Measurements from ENCODE around the gene SHLD1.
"Not testable (repeated sequence)": the region's sequence is repeated elsewhere in the genome, so short reads cannot be mapped to it uniquely, and the experiment has no call there.

SHLD1 gene

GRCh38 chr20:5735845-5736510 lies 14.2 kb upstream of the SHLD1 start:
- no peak overlapping the region for H2BK120ac ChIP-seq (ENCODE audit: low read depth, low read length)
- no peak overlapping the region for H4K91ac ChIP-seq (ENCODE audit: low read depth, low read length, poor library complexity)
- H3K4me3 ChIP-seq (ENCODE audit: low read length in 2 of 2), result no peak overlapping the region
- H3K4me2 ChIP-seq (ENCODE audit: insufficient read depth, low read length, poor library complexity, severe bottlenecking), result no peak overlapping the region
- H3K14ac ChIP-seq (ENCODE audit: low read length), result no peak overlapping the region
- H3K23ac ChIP-seq (ENCODE audit: low read depth, low read length, poor library complexity), result no peak overlapping the region
- no peaks in the 10 kb centered on the region for H3K79me1 ChIP-seq (ENCODE audit: low read depth, low read length)
- WGBS, 2 donors (ENCODE audit: extremely low coverage in 2 of 2, insufficient read length in 2 of 2, insufficient replicate concordance in 1 of 2), result no CpG with 5 or more reads among the region's 3 CpGs
- no peak overlapping the region for H2BK15ac ChIP-seq (ENCODE audit: low read length)
- H4K8ac ChIP-seq (ENCODE audit: low read depth, low read length), result no peak overlapping the region
- no peak overlapping the region for H2AFZ ChIP-seq (ENCODE audit: low read length)
- no peaks in the 10 kb centered on the region for H3K36me3 ChIP-seq (replicated peaks in 1 of 2; ENCODE audit: control insufficient read depth in 2 of 2, insufficient read depth in 2 of 2, low read length in 2 of 2)
- H3K9ac ChIP-seq (ENCODE audit: low read depth, low read length, poor library complexity), result no peak overlapping the region
- H2BK5ac ChIP-seq (ENCODE audit: low read length), result no peak overlapping the region
- H3K18ac ChIP-seq (ENCODE audit: low read length), result no peak overlapping the region
- DNase-seq (ENCODE audit: low spot score), result no peak
- H3K27ac ChIP-seq (replicated peaks; ENCODE audit: low read length), result peak overlapping the region; percentile 27
- no peak overlapping the region for H2BK12ac ChIP-seq (ENCODE audit: low read length)
- H3K4me1 ChIP-seq (ENCODE audit: control insufficient read depth in 2 of 2, insufficient read depth in 1 of 2, low read depth in 1 of 2, low read length in 2 of 2), result peaks cover 0 to 17% of the 10 kb centered on the region in 2 donors
- H3K9me3 ChIP-seq (replicated peaks in 1 of 2; ENCODE audit: control insufficient read depth in 2 of 2, insufficient read depth in 1 of 2, low read depth in 1 of 2, low read length in 2 of 2), result no peaks in the 10 kb centered on the region
- no peaks in the 10 kb centered on the region for H3K27me3 ChIP-seq (ENCODE audit: control insufficient read depth in 3 of 3, insufficient read depth in 3 of 3, low read depth in 1 of 3, low read length in 3 of 3)
- H3K4ac ChIP-seq (ENCODE audit: low read length), result no peak overlapping the region
- no peak overlapping the region for H2AK5ac ChIP-seq (ENCODE audit: low read depth, low read length)

- Histone ChIP-seq H3K23ac (ENCODE audit: low read depth, low read length, poor library complexity) (no peak overlapping the region), H3K36me3 (replicated peaks in 1 of 2; ENCODE audit: control insufficient read depth in 2 of 2, insufficient read depth in 2 of 2, low read length in 2 of 2) (no peaks in the 10 kb centered on the region), H2AFZ (ENCODE audit: low read length) (no peak overlapping the region), H3K27ac (replicated peaks; ENCODE audit: low read length) (no peak overlapping the region), H4K8ac (ENCODE audit: low read depth, low read length) (no peak overlapping the region), H3K9me3 (replicated peaks in 1 of 2; ENCODE audit: control insufficient read depth in 2 of 2, insufficient read depth in 1 of 2, low read depth in 1 of 2, low read length in 2 of 2) (no peaks in the 10 kb centered on the region), H2AK5ac (ENCODE audit: low read depth, low read length) (no peak overlapping the region), H3K4me3 (ENCODE audit: low read length in 2 of 2) (no peak overlapping the region), H3K14ac (ENCODE audit: low read length) (no peak overlapping the region), H3K4me2 (ENCODE audit: insufficient read depth, low read length, poor library complexity, severe bottlenecking) (no peak overlapping the region), H3K27me3 (ENCODE audit: control insufficient read depth in 3 of 3, insufficient read depth in 3 of 3, low read depth in 1 of 3, low read length in 3 of 3) (no peaks in the 10 kb centered on the region), H3K79me1 (ENCODE audit: low read depth, low read length) (no peaks in the 10 kb centered on the region), H2BK5ac (ENCODE audit: low read length) (no peak overlapping the region), H3K4me1 (ENCODE audit: control insufficient read depth in 2 of 2, insufficient read depth in 1 of 2, low read depth in 1 of 2, low read length in 2 of 2) (peaks cover 0 to 9% of the 10 kb centered on the region in 2 donors), H3K9ac (ENCODE audit: low read depth, low read length, poor library complexity) (no peak overlapping the region), H2BK120ac (ENCODE audit: low read depth, low read length) (no peak overlapping the region), H2BK12ac (ENCODE audit: low read length) (no peak overlapping the region), H3K4ac (ENCODE audit: low read length) (no peak overlapping the region), H2BK15ac (ENCODE audit: low read length) (no peak overlapping the region), H4K91ac (ENCODE audit: low read depth, low read length, poor library complexity) (no peak overlapping the region), H3K18ac (ENCODE audit: low read length) (no peak overlapping the region)
- DNase-seq (ENCODE audit: low spot score), result no peak
- WGBS, 2 donors (ENCODE audit: extremely low coverage in 2 of 2, insufficient read length in 2 of 2, insufficient replicate concordance in 1 of 2), result no CpG with 5 or more reads among the region's 3 CpGs
Observed at GRCh38 chr20:5737619-5737953, 12.6 kb upstream of the SHLD1 start.

- Histone ChIP-seq H3K4ac (ENCODE audit: low read length) (no peak overlapping the region), H3K18ac (ENCODE audit: low read length) (no peak overlapping the region), H3K4me1 (ENCODE audit: control insufficient read depth in 2 of 2, insufficient read depth in 1 of 2, low read depth in 1 of 2, low read length in 2 of 2) (peaks cover 0 to 7% of the 10 kb centered on the region in 2 donors), H2BK15ac (ENCODE audit: low read length) (no peak overlapping the region), H3K27ac (replicated peaks; ENCODE audit: low read length) (no peak overlapping the region), H3K36me3 (replicated peaks in 1 of 2; ENCODE audit: control insufficient read depth in 2 of 2, insufficient read depth in 2 of 2, low read length in 2 of 2) (no peaks in the 10 kb centered on the region), H3K23ac (ENCODE audit: low read depth, low read length, poor library complexity) (no peak overlapping the region), H2BK12ac (ENCODE audit: low read length) (no peak overlapping the region), H3K9ac (ENCODE audit: low read depth, low read length, poor library complexity) (no peak overlapping the region), H2BK120ac (ENCODE audit: low read depth, low read length) (no peak overlapping the region), H3K27me3 (ENCODE audit: control insufficient read depth in 3 of 3, insufficient read depth in 3 of 3, low read depth in 1 of 3, low read length in 3 of 3) (no peaks in the 10 kb centered on the region), H2AFZ (ENCODE audit: low read length) (no peak overlapping the region), H3K79me1 (ENCODE audit: low read depth, low read length) (no peaks in the 10 kb centered on the region), H3K4me2 (ENCODE audit: insufficient read depth, low read length, poor library complexity, severe bottlenecking) (no peak overlapping the region), H3K4me3 (ENCODE audit: low read length in 2 of 2) (no peak overlapping the region), H4K8ac (ENCODE audit: low read depth, low read length) (no peak overlapping the region), H3K14ac (ENCODE audit: low read length) (no peak overlapping the region), H2BK5ac (ENCODE audit: low read length) (no peak overlapping the region), H4K91ac (ENCODE audit: low read depth, low read length, poor library complexity) (no peak overlapping the region), H3K9me3 (replicated peaks in 1 of 2; ENCODE audit: control insufficient read depth in 2 of 2, insufficient read depth in 1 of 2, low read depth in 1 of 2, low read length in 2 of 2) (no peaks in the 10 kb centered on the region), H2AK5ac (ENCODE audit: low read depth, low read length) (no peak overlapping the region)
- no peak for DNase-seq (ENCODE audit: low spot score)
- WGBS, 2 donors (ENCODE audit: extremely low coverage in 2 of 2, insufficient read length in 2 of 2, insufficient replicate concordance in 1 of 2), result no CpG with 5 or more reads among the region's 3 CpGs
Observed at GRCh38 chr20:5737966-5738365, 12.2 kb upstream of the SHLD1 start.

- not testable (repeated sequence) for H3K18ac ChIP-seq (ENCODE audit: low read length); H3K27ac ChIP-seq (replicated peaks; ENCODE audit: low read length); DNase-seq (ENCODE audit: low spot score); H3K4me2 ChIP-seq (ENCODE audit: insufficient read depth, low read length, poor library complexity, severe bottlenecking); H3K4ac ChIP-seq (ENCODE audit: low read length); H4K91ac ChIP-seq (ENCODE audit: low read depth, low read length, poor library complexity); H3K27me3 ChIP-seq (ENCODE audit: control insufficient read depth in 3 of 3, insufficient read depth in 3 of 3, low read depth in 1 of 3, low read length in 3 of 3); H3K36me3 ChIP-seq (replicated peaks in 1 of 2; ENCODE audit: control insufficient read depth in 2 of 2, insufficient read depth in 2 of 2, low read length in 2 of 2); H3K9ac ChIP-seq (ENCODE audit: low read depth, low read length, poor library complexity); H2BK12ac ChIP-seq (ENCODE audit: low read length); H2AK5ac ChIP-seq (ENCODE audit: low read depth, low read length); H3K23ac ChIP-seq (ENCODE audit: low read depth, low read length, poor library complexity); H3K14ac ChIP-seq (ENCODE audit: low read length); H2AFZ ChIP-seq (ENCODE audit: low read length); H3K4me1 ChIP-seq (ENCODE audit: control insufficient read depth in 2 of 2, insufficient read depth in 1 of 2, low read depth in 1 of 2, low read length in 2 of 2); H3K9me3 ChIP-seq (replicated peaks in 1 of 2; ENCODE audit: control insufficient read depth in 2 of 2, insufficient read depth in 1 of 2, low read depth in 1 of 2, low read length in 2 of 2); H2BK120ac ChIP-seq (ENCODE audit: low read depth, low read length); H2BK15ac ChIP-seq (ENCODE audit: low read length); H3K4me3 ChIP-seq (ENCODE audit: low read length in 2 of 2); H3K79me1 ChIP-seq (ENCODE audit: low read depth, low read length); H2BK5ac ChIP-seq (ENCODE audit: low read length)
- WGBS, 2 donors (ENCODE audit: extremely low coverage in 2 of 2, insufficient read length in 2 of 2, insufficient replicate concordance in 1 of 2), result no CpG with 5 or more reads among the region's 5 CpGs
- peak overlapping the region; percentile 99 for H4K8ac ChIP-seq (ENCODE audit: low read depth, low read length)
Observed at GRCh38 chr20:5740643-5741042, 9.6 kb upstream of the SHLD1 start.

Measured in neuronal stem cell (in vitro differentiated cells).